HepG2 (cell line): Measurements from ENCODE around the gene DELE1. TPM values are rescaled to one million over a fixed set of nuclear protein-coding genes. Genes with fewer than 3 reads are reported as not detected.

Experiments used
- HHEX ChIP-seq: IDR thresholded peaks from 2 replicates; pipeline ENCODE4 v1.6.1; 2016; ENCODE audit warnings: control low read depth
- HOXA3 ChIP-seq: sonication (generic); formaldehyde crosslinking; IDR thresholded peaks from 2 replicates; pipeline ENCODE4 v1.5.0; 2020; ENCODE audit warnings: missing genetic modification reagents
- MLX ChIP-seq: IDR thresholded peaks from 2 replicates; pipeline ENCODE4 v1.6.1; 2016
- NKX3-1 ChIP-seq: sonication (generic); formaldehyde crosslinking; IDR thresholded peaks from 2 replicates; pipeline ENCODE4 v1.5.0; 2020; ENCODE audit warnings: missing genetic modification reagents
- RXRB ChIP-seq: IDR thresholded peaks from 2 replicates; pipeline ENCODE4 v1.6.1; 2016; ENCODE audit warnings: borderline replicate concordance, missing genetic modification reagents, missing compliant biosample characterization
- SSRP1 ChIP-seq: IDR thresholded peaks from 2 replicates; pipeline ENCODE4 v1.6.1; 2016; ENCODE audit warnings: control low read depth
- XRCC5 ChIP-seq: fragments of 200-400 bp; formaldehyde crosslinking; optimal IDR thresholded peaks from 2 replicates; pipeline ENCODE3; 2017; ENCODE audit warnings: mild to moderate bottlenecking, low read length
- ZBTB44 ChIP-seq: sonication (generic); formaldehyde crosslinking; IDR thresholded peaks from 2 replicates; pipeline ENCODE4 v1.4.0; 2020; ENCODE audit warnings: missing genetic modification reagents
- ZBTB7A ChIP-seq: sonication (generic); formaldehyde crosslinking; IDR thresholded peaks from 2 replicates; pipeline ENCODE4 v1.8.0; 2022; ENCODE audit warnings: mild to moderate bottlenecking, missing genetic modification reagents
- ZFP37 ChIP-seq: sonication (generic); formaldehyde crosslinking; IDR thresholded peaks from 2 replicates; pipeline ENCODE4 v1.4.0; 2020; ENCODE audit warnings: missing genetic modification reagents, borderline replicate concordance
- ZNF142 ChIP-seq: sonication (generic); formaldehyde crosslinking; IDR thresholded peaks from 2 replicates; pipeline ENCODE4 v1.4.0; 2020; ENCODE audit warnings: missing genetic modification reagents
- ZNF572 ChIP-seq: sonication (generic); formaldehyde crosslinking; IDR thresholded peaks from 2 replicates; pipeline ENCODE4 v1.5.1; 2020; ENCODE audit warnings: mild to moderate bottlenecking, missing genetic modification reagents
- ZNF710 ChIP-seq: sonication (generic); formaldehyde crosslinking; IDR thresholded peaks from 2 replicates; pipeline ENCODE4 v1.5.0; 2020; ENCODE audit warnings: mild to moderate bottlenecking, missing genetic modification reagents, borderline replicate concordance
- polyA plus RNA-seq, 8 experiments: library from polyadenylated mRNA; depleted of rRNA in 3 of 8; stranded (reverse) in 7 of 8; unstranded in 1 of 8; fragments of >200 nt; fragmentation: Illumina TruSeq in 4 of 8; extraction: Trizol in 4 of 8; gene quantifications; 2 replicates each; pipeline versions ENCODE4 v1.2.1 to v1.2.3, GENCODE V29; 2011 to 2016; ENCODE audit warnings: low read depth in 4 of 8, missing spikeins in 1 of 8, mixed read lengths in 1 of 8; ENCODE audit not compliant: insufficient read depth in 1 of 8
- total RNA-seq, 5 experiments: library from RNA; depleted of rRNA; stranded (reverse); fragments of >200 nt; fragmentation: Illumina TruSeq; extraction: Trizol; gene quantifications; 2 replicates each; pipeline ENCODE4 v1.2.3, GENCODE V29; 2016; ENCODE audit warnings: low read depth in 1 of 5
- TF ChIP-seq, protein P1 (sequence below): sonication (generic); formaldehyde crosslinking; IDR thresholded peaks from 2 replicates; pipeline ENCODE4 v1.5.0; 2020; ENCODE audit warnings: missing genetic modification reagents
- TF ChIP-seq, protein P2 (sequence below): sonication (generic); formaldehyde crosslinking; conservative IDR thresholded peaks from 2 replicates; pipeline ENCODE4 v1.8.1; 2023; ENCODE audit warnings: missing genetic modification reagents

DELE1 gene
- total and polyA plus RNA-seq, 2 of the 13 experiments (the other 11 are each of a cell fraction or from before 2014, with no cell fraction given), result 57.5 to 90.3 TPM

DNA sequence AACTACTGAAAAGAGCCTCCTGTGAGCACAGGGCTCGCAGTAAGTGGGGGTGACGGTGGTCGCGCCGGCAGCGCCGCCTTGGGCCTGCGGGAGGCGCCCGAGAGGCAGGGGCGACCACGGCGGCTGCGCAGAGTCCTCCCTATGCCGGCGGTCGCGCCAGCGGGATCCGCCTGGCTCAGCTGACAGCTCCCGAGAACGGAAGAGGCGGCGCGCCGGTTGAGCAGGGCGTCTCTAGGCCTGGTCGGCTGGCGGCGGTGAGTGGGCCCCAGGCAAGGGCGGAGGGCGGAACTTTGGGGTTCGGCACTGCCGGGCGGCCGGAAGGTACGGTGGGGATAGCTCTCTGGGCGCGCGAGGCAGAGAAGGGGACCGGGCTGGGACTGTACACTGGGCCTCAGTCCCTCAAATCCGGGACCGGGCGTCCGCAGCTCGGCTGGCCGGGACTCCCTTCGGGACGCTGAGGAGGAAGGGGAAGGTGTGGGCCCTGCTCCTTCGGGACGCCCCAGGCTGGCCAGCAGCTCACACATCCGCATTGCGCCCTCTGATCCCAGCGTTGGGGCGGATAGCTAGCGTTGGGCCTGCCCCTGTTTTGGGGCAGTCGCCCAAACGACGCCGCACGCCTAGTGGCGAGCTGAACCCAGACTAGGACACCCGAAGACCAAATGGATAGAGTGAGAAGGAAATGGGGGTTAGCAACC lies 45.4 kb downstream of the DELE1 start, which contains the start of gene RNF14 (continued):
- TF ChIP-seq ZNF710 (CRISPR knock-in tag), result peak; percentile 40; the same call in 1 of the 2 replicates
- TF ChIP-seq XRCC5, result peak; percentile 79
- TF ChIP-seq ZNF142 (CRISPR knock-in tag), result peak; percentile 93
- TF ChIP-seq SSRP1 (CRISPR knock-in tag), result no peak
- no peak for TF ChIP-seq HHEX
- TF ChIP-seq, protein P1, sequence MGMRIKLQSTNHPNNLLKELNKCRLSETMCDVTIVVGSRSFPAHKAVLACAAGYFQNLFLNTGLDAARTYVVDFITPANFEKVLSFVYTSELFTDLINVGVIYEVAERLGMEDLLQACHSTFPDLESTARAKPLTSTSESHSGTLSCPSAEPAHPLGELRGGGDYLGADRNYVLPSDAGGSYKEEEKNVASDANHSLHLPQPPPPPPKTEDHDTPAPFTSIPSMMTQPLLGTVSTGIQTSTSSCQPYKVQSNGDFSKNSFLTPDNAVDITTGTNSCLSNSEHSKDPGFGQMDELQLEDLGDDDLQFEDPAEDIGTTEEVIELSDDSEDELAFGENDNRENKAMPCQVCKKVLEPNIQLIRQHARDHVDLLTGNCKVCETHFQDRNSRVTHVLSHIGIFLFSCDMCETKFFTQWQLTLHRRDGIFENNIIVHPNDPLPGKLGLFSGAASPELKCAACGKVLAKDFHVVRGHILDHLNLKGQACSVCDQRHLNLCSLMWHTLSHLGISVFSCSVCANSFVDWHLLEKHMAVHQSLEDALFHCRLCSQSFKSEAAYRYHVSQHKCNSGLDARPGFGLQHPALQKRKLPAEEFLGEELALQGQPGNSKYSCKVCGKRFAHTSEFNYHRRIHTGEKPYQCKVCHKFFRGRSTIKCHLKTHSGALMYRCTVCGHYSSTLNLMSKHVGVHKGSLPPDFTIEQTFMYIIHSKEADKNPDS (CRISPR knock-in tag), result peak; percentile 81; the same call in 1 of the 2 replicates
- peak; percentile 12; the same call in 1 of the 2 replicates for TF ChIP-seq RXRB (CRISPR knock-in tag)
- TF ChIP-seq ZBTB44 (CRISPR knock-in tag), result no peak; the same call in 1 of the 2 replicates
- TF ChIP-seq ZFP37 (CRISPR knock-in tag), result peak; percentile 12; the same call in 1 of the 2 replicates
- TF ChIP-seq MLX, result no peak
- peak; percentile 82 for TF ChIP-seq HOXA3 (CRISPR knock-in tag)
- TF ChIP-seq ZBTB7A (CRISPR knock-in tag), result peak; percentile 87
- peak; percentile 79; the same call in 1 of the 2 replicates for TF ChIP-seq NKX3-1 (CRISPR knock-in tag)
- TF ChIP-seq, protein P2, sequence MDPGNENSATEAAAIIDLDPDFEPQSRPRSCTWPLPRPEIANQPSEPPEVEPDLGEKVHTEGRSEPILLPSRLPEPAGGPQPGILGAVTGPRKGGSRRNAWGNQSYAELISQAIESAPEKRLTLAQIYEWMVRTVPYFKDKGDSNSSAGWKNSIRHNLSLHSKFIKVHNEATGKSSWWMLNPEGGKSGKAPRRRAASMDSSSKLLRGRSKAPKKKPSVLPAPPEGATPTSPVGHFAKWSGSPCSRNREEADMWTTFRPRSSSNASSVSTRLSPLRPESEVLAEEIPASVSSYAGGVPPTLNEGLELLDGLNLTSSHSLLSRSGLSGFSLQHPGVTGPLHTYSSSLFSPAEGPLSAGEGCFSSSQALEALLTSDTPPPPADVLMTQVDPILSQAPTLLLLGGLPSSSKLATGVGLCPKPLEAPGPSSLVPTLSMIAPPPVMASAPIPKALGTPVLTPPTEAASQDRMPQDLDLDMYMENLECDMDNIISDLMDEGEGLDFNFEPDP (CRISPR knock-in tag), result 0 out of 2 replicates have a peak, but pooled peaks have one; percentile 82
- peak; percentile 82; the same call in 1 of the 2 replicates for TF ChIP-seq ZNF572 (CRISPR knock-in tag)
